Measurements from ENCODE around the gene SPATA2. TPM values are rescaled to one million over a fixed set of nuclear protein-coding genes. Genes with fewer than 3 reads are reported as not detected.

Gene SPATA2
- total and polyA plus RNA-seq, 12 donors, result 2.8 to 9.3 (median 6.1) TPM

- no peak for DNase-seq
- H3K27ac ChIP-seq, result peak overlapping the region in 4 of 5 donors; percentile 97 to 100 (median 99)
- no peaks in the 10 kb centered on the region for H3K36me3 ChIP-seq (replicated peaks in 1 of 2)
- H3K27me3 ChIP-seq, result no peaks in the 10 kb centered on the region
- no peaks in the 10 kb centered on the region for H3K9me3 ChIP-seq (replicated peaks in 1 of 3)
- TF ChIP-seq POLR2A (IDR thresholded peaks at IDR 0.05) (no peak), CTCF (IDR thresholded peaks at IDR 0.05) (no peak)
- H3K4me1 ChIP-seq (replicated peaks in 1 of 2), result peaks cover 26 to 52% of the 10 kb centered on the region in 2 donors
- intact Hi-C loops (cut with DNase I), result no loop called here
- peak overlapping the region; percentile 68 to 100 (median 74) for H3K4me3 ChIP-seq
- WGBS, 4 donors, result 5 to 9% (median 7%) methylated on average over 7 to 19 of the region's 19 CpGs
Measured at GRCh38 chr20:49914310-49915117, 815 bp downstream of the SPATA2 start.

- no peak for TF ChIP-seq POLR2A (IDR thresholded peaks at IDR 0.05)
- TF ChIP-seq CTCF (IDR thresholded peaks at IDR 0.05), result no peak
- H3K36me3 ChIP-seq (replicated peaks in 1 of 2), result peaks cover 0 to 2% of the 10 kb centered on the region in 2 donors
- WGBS, 4 donors, result 75 to 81% (median 79%) methylated on average over 16 of the region's 16 CpGs
- no peak overlapping the region for H3K27ac ChIP-seq
- peaks cover 29 to 56% of the 10 kb centered on the region in 2 donors for H3K4me1 ChIP-seq (replicated peaks in 1 of 2)
- no peak overlapping the region for H3K4me3 ChIP-seq
- no peak for DNase-seq
- no peaks in the 10 kb centered on the region for H3K27me3 ChIP-seq
- intact Hi-C loops (cut with DNase I), result no loop called here
- H3K9me3 ChIP-seq (replicated peaks in 1 of 3), result no peaks in the 10 kb centered on the region
Measured at GRCh38 chr20:49913399-49914047, 1.8 kb downstream of the SPATA2 start.

GRCh38 chr20:49910340-49910706, 5.0 kb downstream of the SPATA2 start:
- TF ChIP-seq POLR2A (IDR thresholded peaks at IDR 0.05), result no peak
- no peak for TF ChIP-seq CTCF (IDR thresholded peaks at IDR 0.05)
- Histone ChIP-seq H3K27me3 (no peaks in the 10 kb centered on the region), H3K4me1 (replicated peaks in 1 of 2) (peaks cover 24 to 46% of the 10 kb centered on the region in 2 donors), H3K4me3 (no peak overlapping the region), H3K36me3 (replicated peaks in 1 of 2) (peaks cover 0 to 33% of the 10 kb centered on the region in 2 donors), H3K27ac (peak overlapping the region; percentile 26 to 88 (median 69)), H3K9me3 (replicated peaks in 1 of 3) (no peaks in the 10 kb centered on the region)
- DNase-seq, result no peak
- intact Hi-C loops (cut with DNase I), result no loop called here
- WGBS, 4 donors, result 49 to 63% (median 56%) methylated on average over 3 to 4 of the region's 4 CpGs

- H3K36me3 ChIP-seq (replicated peaks in 1 of 2), result peaks cover 0 to 39% of the 10 kb centered on the region in 2 donors
- WGBS, 4 donors, result 34 to 38% (median 35%) methylated on average over 28 of the region's 28 CpGs
- H3K27ac ChIP-seq, result peak overlapping the region; percentile 26 to 88 (median 69)
- H3K4me1 ChIP-seq (replicated peaks in 1 of 2), result peaks cover 21 to 45% of the 10 kb centered on the region in 2 donors
- H3K9me3 ChIP-seq (replicated peaks in 1 of 3), result no peaks in the 10 kb centered on the region
- intact Hi-C loops (cut with DNase I), result no loop called here
- peak in 6 of 7 donors; percentile 75 to 87 (median 76) for DNase-seq
- H3K4me3 ChIP-seq, result no peak overlapping the region
- no peaks in the 10 kb centered on the region for H3K27me3 ChIP-seq
- peak in 5 of 6 experiments; percentile 46 to 61 (median 52) for TF ChIP-seq CTCF (IDR thresholded peaks at IDR 0.05)
- TF ChIP-seq POLR2A (IDR thresholded peaks at IDR 0.05), result no peak
Measured at GRCh38 chr20:49909499-49910339, 5.6 kb downstream of the SPATA2 start.

All from adrenal gland (tissue), 12 donors.